Kidney (tissue), 14 donors: ENCODE data around the gene AQP9. TPM values are rescaled to one million over a fixed set of nuclear protein-coding genes. Genes with fewer than 3 reads are reported as not detected.

Experiments used
- DNase-seq, 5 donors: peaks; one replicate each; pipeline ENCODE4 v3.0.0-alpha.2; 2013 to 2020
- FAIRE-seq: peaks from 2 replicates; lab custom pipeline; 2012; peaks lifted over from hg19 to GRCh38; lab: Jason Lieb, UNC
- H3K27ac ChIP-seq, 2 donors: one replicate each; pipeline ENCODE4 v1.7.0; 2013; ENCODE audit warnings: low read depth in 2 of 2, low read length in 2 of 2, inconsistent platforms in 1 of 2
- H3K27me3 ChIP-seq: one replicate; pipeline ENCODE4 v1.7.1; 2013; ENCODE audit warnings: low read length, inconsistent platforms; ENCODE audit not compliant: control insufficient read depth, insufficient read depth
- H3K36me3 ChIP-seq, 3 donors: one replicate each; pipeline versions ENCODE4 v1.7.0 to v1.7.1; 2013; ENCODE audit warnings: low read length in 3 of 3, control low read depth in 1 of 3, inconsistent platforms in 1 of 3; ENCODE audit not compliant: insufficient read depth in 3 of 3, control insufficient read depth in 2 of 3
- H3K4me1 ChIP-seq, 3 donors: one replicate each; pipeline versions ENCODE4 v1.7.0 to v1.7.1; 2013; ENCODE audit warnings: low read length in 3 of 3, inconsistent platforms in 1 of 3, low read depth in 1 of 3; ENCODE audit not compliant: control insufficient read depth in 2 of 3, insufficient read depth in 2 of 3
- H3K4me3 ChIP-seq, 3 donors: one replicate each; pipeline versions ENCODE4 v1.7.0 to v1.8.1; 2013; ENCODE audit warnings: low read length in 3 of 3, control low read depth in 1 of 3, inconsistent platforms in 1 of 3
- H3K9ac ChIP-seq, 3 donors: one replicate each; pipeline versions ENCODE4 v1.7.0 to v1.7.1; 2013; ENCODE audit warnings: low read length in 3 of 3, control low read depth in 1 of 3, inconsistent platforms in 1 of 3
- H3K9me3 ChIP-seq, 3 donors: one replicate each; pipeline versions ENCODE4 v1.7.0 to v1.7.1; 2013; ENCODE audit warnings: low read length in 3 of 3, control low read depth in 1 of 3, inconsistent platforms in 1 of 3; ENCODE audit not compliant: control insufficient read depth in 2 of 3, insufficient read depth in 1 of 3
- intact Hi-C: fragments of 100-400 bp; cut with DNase I; formaldehyde crosslinking; loops from one replicate; pipeline ENCODE4 v1.11.1; 2022
- polyA plus RNA-seq: library from polyadenylated mRNA; stranded (reverse); fragments of 350-450 nt; fragmentation: Illumina TruSeq; extraction: RNeasy Lipid Tissue Mini Kit (QIAGEN cat#74804); gene quantifications from one replicate; pipeline ENCODE4 v1.2.3, GENCODE V29; 2014; ENCODE audit warnings: low read depth, low replicate concordance; ENCODE audit not compliant: insufficient read depth
- total RNA-seq: library from RNA; stranded (reverse); fragmentation: NEBNext Ultra II Directional; extraction: Animal tissue kit (Norgen Biotek cat#: 25700); gene quantifications from one replicate; pipeline ENCODE4 v1.2.1, GENCODE V29; 2021
- TF ChIP-seq, protein P1 (sequence below): IDR thresholded peaks from 3 replicates; pipeline ENCODE4 v1.5.1; 2012; ENCODE audit warnings: mild to moderate bottlenecking, moderate library complexity, borderline replicate concordance; ENCODE audit not compliant: insufficient read depth; ENCODE audit errors: extremely low read depth
- donor health status: control.
- donor health status: control.
- donor health status: control.
- donor health status: control.
- donor health status: control.
- donor health status: DM: yes; HTN: yes; CAD: no.
- donor health status: Normal renal cell carcinoma (clear cell type).

AQP9 gene
- total and polyA plus RNA-seq, 2 donors from 2014 or later, result 0.30 to 1.4 TPM

DNA sequence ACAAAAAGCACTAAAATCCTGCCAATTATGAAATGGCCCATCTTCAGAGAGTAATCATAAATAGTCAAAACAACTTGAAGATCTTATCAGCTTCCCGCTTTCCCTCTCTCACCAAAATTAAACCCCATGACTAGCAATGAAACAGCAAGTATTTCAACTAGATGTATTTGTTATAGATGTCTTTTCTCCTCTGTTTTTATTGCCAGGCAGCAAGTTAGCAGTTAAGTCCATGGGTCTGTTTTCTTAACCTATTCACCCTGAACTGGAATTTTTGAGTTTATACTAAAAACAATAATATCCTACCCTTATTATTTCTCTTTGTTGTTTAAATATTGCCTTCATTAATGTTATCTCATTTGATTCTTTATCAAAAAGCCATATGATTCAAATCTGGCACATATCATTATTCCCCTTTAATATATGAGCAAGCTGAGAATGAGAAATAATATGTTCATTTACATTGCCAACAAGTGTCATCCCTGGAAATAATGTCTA lies 23.3 kb downstream of the AQP9 start:
- H3K27me3 ChIP-seq, result no peaks in the 10 kb centered on the region
- no peaks in the 10 kb centered on the region for H3K36me3 ChIP-seq
- DNase-seq, result no peak
- no peaks in the 10 kb centered on the region for H3K4me1 ChIP-seq
- no peak overlapping the region for H3K4me3 ChIP-seq
- TF ChIP-seq, protein P1, sequence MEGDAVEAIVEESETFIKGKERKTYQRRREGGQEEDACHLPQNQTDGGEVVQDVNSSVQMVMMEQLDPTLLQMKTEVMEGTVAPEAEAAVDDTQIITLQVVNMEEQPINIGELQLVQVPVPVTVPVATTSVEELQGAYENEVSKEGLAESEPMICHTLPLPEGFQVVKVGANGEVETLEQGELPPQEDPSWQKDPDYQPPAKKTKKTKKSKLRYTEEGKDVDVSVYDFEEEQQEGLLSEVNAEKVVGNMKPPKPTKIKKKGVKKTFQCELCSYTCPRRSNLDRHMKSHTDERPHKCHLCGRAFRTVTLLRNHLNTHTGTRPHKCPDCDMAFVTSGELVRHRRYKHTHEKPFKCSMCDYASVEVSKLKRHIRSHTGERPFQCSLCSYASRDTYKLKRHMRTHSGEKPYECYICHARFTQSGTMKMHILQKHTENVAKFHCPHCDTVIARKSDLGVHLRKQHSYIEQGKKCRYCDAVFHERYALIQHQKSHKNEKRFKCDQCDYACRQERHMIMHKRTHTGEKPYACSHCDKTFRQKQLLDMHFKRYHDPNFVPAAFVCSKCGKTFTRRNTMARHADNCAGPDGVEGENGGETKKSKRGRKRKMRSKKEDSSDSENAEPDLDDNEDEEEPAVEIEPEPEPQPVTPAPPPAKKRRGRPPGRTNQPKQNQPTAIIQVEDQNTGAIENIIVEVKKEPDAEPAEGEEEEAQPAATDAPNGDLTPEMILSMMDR, result no peak
- intact Hi-C loops, result no loop called here
- H3K9ac ChIP-seq, result no peak overlapping the region
- H3K27ac ChIP-seq, result no peak overlapping the region
- FAIRE-seq, result no peak
- H3K9me3 ChIP-seq, result no peaks in the 10 kb centered on the region

DNA sequence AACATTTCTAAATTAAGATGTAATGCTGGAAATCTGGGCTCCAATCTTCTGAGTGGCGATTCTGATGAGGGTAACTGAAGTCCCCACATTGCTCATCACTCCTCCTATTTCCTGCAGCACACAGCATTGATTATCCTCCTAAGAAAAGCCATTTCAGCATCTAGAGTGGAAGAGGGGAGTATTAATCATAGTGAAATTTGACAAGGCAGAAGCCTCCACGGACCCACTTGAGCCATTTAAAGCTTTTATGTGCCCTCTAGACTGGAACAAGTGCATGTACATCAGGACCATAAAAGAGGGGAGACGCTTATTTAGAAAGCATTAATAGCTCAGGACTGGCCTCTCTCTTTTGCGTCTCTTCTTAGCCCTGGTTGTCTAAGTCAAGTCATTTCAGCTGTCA lies 25.8 kb downstream of the AQP9 start:
- FAIRE-seq (no peak), DNase-seq (no peak)
- H3K9ac ChIP-seq, result no peak overlapping the region
- H3K27me3 ChIP-seq, result no peaks in the 10 kb centered on the region
- intact Hi-C loops, result no loop called here
- H3K27ac ChIP-seq, result no peak overlapping the region
- H3K9me3 ChIP-seq, result no peaks in the 10 kb centered on the region
- no peaks in the 10 kb centered on the region for H3K4me1 ChIP-seq
- TF ChIP-seq, protein P1, result no peak
- H3K36me3 ChIP-seq, result no peaks in the 10 kb centered on the region
- no peak overlapping the region for H3K4me3 ChIP-seq

DNA sequence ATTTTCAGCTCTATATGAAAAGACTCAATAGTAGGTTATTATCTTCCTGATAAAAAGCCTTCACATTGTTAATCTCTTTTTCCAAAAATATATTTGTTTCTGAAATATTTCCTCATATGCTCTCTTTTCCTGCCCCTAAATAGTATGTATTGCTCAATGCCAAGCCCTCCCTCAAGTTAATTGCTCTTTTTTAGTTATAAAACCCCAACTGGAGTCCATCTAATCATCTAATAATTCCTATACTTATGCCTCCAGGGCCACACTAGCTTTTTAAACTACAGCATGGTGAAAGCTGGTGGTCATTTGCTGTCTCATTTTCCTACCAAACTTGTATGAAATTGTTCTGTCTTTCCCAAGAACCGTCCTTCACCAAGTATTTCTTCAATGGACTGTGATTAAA lies 26.7 kb downstream of the AQP9 start:
- no peak for FAIRE-seq

More for the DNA sequence above, 26.7 kb downstream of the AQP9 start:
- no peaks in the 10 kb centered on the region for H3K36me3 ChIP-seq
- H3K4me1 ChIP-seq, result no peaks in the 10 kb centered on the region
- H3K27ac ChIP-seq, result no peak overlapping the region
- TF ChIP-seq, protein P1, result no peak
- no peak overlapping the region for H3K9ac ChIP-seq
- no peak for DNase-seq
- H3K9me3 ChIP-seq, result no peaks in the 10 kb centered on the region
- no peaks in the 10 kb centered on the region for H3K27me3 ChIP-seq
- intact Hi-C loops, result no loop called here
- no peak overlapping the region for H3K4me3 ChIP-seq
